ENCODE data around the gene KRTAP10-12.

KRTAP10-12 gene

GRCh38 chr21:44736291-44737004, 39.5 kb downstream of the KRTAP10-12 start:
- DNase-seq, result no peak

- DNase-seq, result no peak
These were observed 40.9 kb downstream of the KRTAP10-12 start for GRCh38 chr21:44737706-44738354.

GRCh38 chr21:44738621-44739020, 41.6 kb downstream of the KRTAP10-12 start:
- DNase-seq, result no peak

GRCh38 chr21:44739316-44739715, 42.3 kb downstream of the KRTAP10-12 start:
- DNase-seq, result no peak

- no peak for DNase-seq
These were observed 43.8 kb downstream of the KRTAP10-12 start for GRCh38 chr21:44740742-44741141.

- no peak for DNase-seq
These were observed 44.9 kb downstream of the KRTAP10-12 start for GRCh38 chr21:44741921-44742320.

- DNase-seq, result no peak
These were observed 45.6 kb downstream of the KRTAP10-12 start for GRCh38 chr21:44742418-44743153.
